ENCODE results near the gene DAP. TPM values are rescaled to one million over a fixed set of nuclear protein-coding genes. Genes with fewer than 3 reads are reported as not detected.
A peak's percentile ranks its signal among the peaks of the same experiment; 100 is the strongest.

Gene DAP
- total and polyA plus RNA-seq, 2 of the 4 experiments (the other 2 are of a cell fraction): 49.6 to 189 TPM

GRCh38 chr5:10673407-10673806, 87.6 kb downstream of the DAP start:
- Histone ChIP-seq H3K9me3 (ENCODE audit: control insufficient read depth, insufficient read depth, low read length) (peaks cover 7% of the 10 kb centered on the region), H3K56ac (ENCODE audit: extremely low read depth, insufficient read depth, low read length) (no peak overlapping the region), H2BK5ac (ENCODE audit: low read depth, low read length, poor library complexity, severe bottlenecking) (no peak overlapping the region), H2AFZ (replicated peaks; ENCODE audit: low read length, poor library complexity) (peak overlapping the region; percentile 38), H4K5ac (ENCODE audit: low read depth, low read length) (no peak overlapping the region), H3K4me3 (ENCODE audit: insufficient read depth, low read depth, low read length) (no peak overlapping the region), H4K91ac (ENCODE audit: insufficient read depth, low read depth, low read length) (no peak overlapping the region), H2BK15ac (ENCODE audit: low read depth, low read length) (no peak overlapping the region), H3K36me3 (ENCODE audit: control insufficient read depth, insufficient read depth, low read length) (peaks cover 13% of the 10 kb centered on the region), H3K9ac (ENCODE audit: low read depth, low read length) (no peak overlapping the region), H3K27me3 (ENCODE audit: control insufficient read depth, insufficient read depth, low read length) (peaks cover 2% of the 10 kb centered on the region), H3K9me1 (ENCODE audit: insufficient read depth, low read length) (peaks cover 5% of the 10 kb centered on the region; the same call in 1 of the 2 replicates), H4K20me1 (ENCODE audit: insufficient read depth, low read length) (no peaks in the 10 kb centered on the region), H3K18ac (ENCODE audit: low read depth, low read length) (no peak overlapping the region), H3K79me1 (ENCODE audit: low read depth in 1 of 2, low read length in 2 of 2) (no peaks in the 10 kb centered on the region; a peak in 1 of 4 replicates), H2BK20ac (ENCODE audit: low read depth, low read length) (no peak overlapping the region), H3K4me1 (ENCODE audit: control insufficient read depth, insufficient read depth, low read length) (no peaks in the 10 kb centered on the region), H3K4ac (ENCODE audit: low read depth, low read length) (no peak overlapping the region), H3K14ac (replicated peaks; ENCODE audit: low read depth, low read length) (no peak overlapping the region), H4K8ac (ENCODE audit: low read depth in 2 of 2, low read length in 2 of 2) (no peak overlapping the region), H3K4me2 (ENCODE audit: low read depth, low read length) (no peak overlapping the region), H3K27ac (ENCODE audit: insufficient read depth, low read length) (no peak overlapping the region), H2AK9ac (replicated peaks; ENCODE audit: low read depth, low read length, poor library complexity) (no peak overlapping the region), H2BK120ac (ENCODE audit: low read depth, low read length) (no peak overlapping the region), H2AK5ac (ENCODE audit: low read depth, low read length) (no peak overlapping the region), H3K23ac (ENCODE audit: low read depth, low read length) (no peak overlapping the region)
- CTCF ChIA-PET: no interaction called here
- intact Hi-C loops (cut with micrococcal nuclease): no loop called here
- no peak for TF ChIP-seq RCOR1 (IDR thresholded peaks at IDR 0.05; ENCODE audit: insufficient replicate concordance, low read length)
- TF ChIP-seq USF2 (IDR thresholded peaks at IDR 0.05; ENCODE audit: low read depth, low read length): no peak
- no peak for TF ChIP-seq CTCF (conservative IDR thresholded peaks at IDR 0.05; ENCODE audit: low read depth, low read length)
- TF ChIP-seq RAD21 (IDR thresholded peaks at IDR 0.05; ENCODE audit: low read length): no peak
- TF ChIP-seq SMC3 (IDR thresholded peaks at IDR 0.05; ENCODE audit: low read depth, low read length): no peak
- TF ChIP-seq NFE2L2 (IDR thresholded peaks at IDR 0.05; ENCODE audit: low read depth, low read length): no peak
- no peak for TF ChIP-seq CHD1 (IDR thresholded peaks at IDR 0.05; ENCODE audit: low read depth, low read length)
- dilution Hi-C loops (cut with HindIII; ENCODE audit: low sequenced_read_pairs, unreplicated experiment): no loop called here
- ATAC-seq (ENCODE audit: low read depth): no peak
- 95% methylated on average over 3 of the region's 9 CpGs; no CpG with 5 or more reads in 1 of the 2 experiments for WGBS, 2 experiments (ENCODE audit: extremely low coverage in 2 of 2, insufficient read length in 1 of 2)
- no TSS peak for BruUV-seq (replicated peaks)
- in situ Hi-C loops (cut with MboI; ENCODE audit: low sequenced_read_pairs): no loop called here
- POLR2A ChIA-PET (ENCODE audit: unreplicated experiment): no interaction called here
- DNase-seq: no peak
